Measurements from ENCODE around the gene ZRANB1. TPM values are rescaled to one million over a fixed set of nuclear protein-coding genes. Genes with fewer than 3 reads are reported as not detected.

ZRANB1 gene
- total RNA-seq, 1 donor from 2014 or later = 17.7 TPM

DNA sequence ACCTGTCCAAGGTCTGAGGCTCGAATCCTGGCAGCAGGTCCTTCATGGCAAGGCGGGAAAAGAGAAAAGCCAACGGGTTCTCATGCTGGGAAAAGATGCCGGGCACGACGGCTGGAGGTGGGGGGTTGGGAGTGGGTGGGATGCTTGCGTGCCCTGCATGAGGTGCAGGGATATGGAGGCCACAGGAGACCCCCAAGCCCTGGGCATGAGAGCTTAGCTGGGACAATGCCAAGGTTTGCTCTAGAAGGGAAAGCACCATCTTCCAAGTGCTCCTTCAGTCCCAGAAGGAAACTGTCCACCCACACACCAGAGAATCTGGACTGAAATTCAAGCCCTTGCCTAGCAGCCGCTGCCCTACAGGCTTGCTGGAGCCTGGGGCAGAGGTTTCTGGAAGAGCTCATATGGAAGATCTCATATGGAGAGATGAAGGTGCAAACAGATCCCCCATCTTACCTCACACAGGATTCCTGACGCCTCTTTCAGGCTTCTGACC is 64.3 kb downstream of the ZRANB1 start:
- ATAC-seq (ENCODE audit: low read depth) (no peak), DNase-seq (no peak)
- H3K4me3 Mint-ChIP-seq = no peak overlapping the region
- ChIA-PET POLR2A (no interaction called here), CTCF (interaction anchor here (1.4 kb wide), 1 partner anchor 11 kb away, joined by 3 read pairs; no protein-coding TSS in a partner anchor)
- H3K4me1 Mint-ChIP-seq = no peaks in the 10 kb centered on the region
- H3K27ac Mint-ChIP-seq = no peak overlapping the region
- no peaks in the 10 kb centered on the region for H3K9me3 Mint-ChIP-seq
- TF ChIP-seq, protein P1, sequence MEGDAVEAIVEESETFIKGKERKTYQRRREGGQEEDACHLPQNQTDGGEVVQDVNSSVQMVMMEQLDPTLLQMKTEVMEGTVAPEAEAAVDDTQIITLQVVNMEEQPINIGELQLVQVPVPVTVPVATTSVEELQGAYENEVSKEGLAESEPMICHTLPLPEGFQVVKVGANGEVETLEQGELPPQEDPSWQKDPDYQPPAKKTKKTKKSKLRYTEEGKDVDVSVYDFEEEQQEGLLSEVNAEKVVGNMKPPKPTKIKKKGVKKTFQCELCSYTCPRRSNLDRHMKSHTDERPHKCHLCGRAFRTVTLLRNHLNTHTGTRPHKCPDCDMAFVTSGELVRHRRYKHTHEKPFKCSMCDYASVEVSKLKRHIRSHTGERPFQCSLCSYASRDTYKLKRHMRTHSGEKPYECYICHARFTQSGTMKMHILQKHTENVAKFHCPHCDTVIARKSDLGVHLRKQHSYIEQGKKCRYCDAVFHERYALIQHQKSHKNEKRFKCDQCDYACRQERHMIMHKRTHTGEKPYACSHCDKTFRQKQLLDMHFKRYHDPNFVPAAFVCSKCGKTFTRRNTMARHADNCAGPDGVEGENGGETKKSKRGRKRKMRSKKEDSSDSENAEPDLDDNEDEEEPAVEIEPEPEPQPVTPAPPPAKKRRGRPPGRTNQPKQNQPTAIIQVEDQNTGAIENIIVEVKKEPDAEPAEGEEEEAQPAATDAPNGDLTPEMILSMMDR (IDR thresholded peaks at IDR 0.05) = no peak
- no peaks in the 10 kb centered on the region for H3K36me3 Mint-ChIP-seq (ENCODE audit: low read depth)
- peaks cover 2% of the 10 kb centered on the region for H3K27me3 Mint-ChIP-seq
- intact Hi-C loops (cut with micrococcal nuclease) = no loop called here

DNA sequence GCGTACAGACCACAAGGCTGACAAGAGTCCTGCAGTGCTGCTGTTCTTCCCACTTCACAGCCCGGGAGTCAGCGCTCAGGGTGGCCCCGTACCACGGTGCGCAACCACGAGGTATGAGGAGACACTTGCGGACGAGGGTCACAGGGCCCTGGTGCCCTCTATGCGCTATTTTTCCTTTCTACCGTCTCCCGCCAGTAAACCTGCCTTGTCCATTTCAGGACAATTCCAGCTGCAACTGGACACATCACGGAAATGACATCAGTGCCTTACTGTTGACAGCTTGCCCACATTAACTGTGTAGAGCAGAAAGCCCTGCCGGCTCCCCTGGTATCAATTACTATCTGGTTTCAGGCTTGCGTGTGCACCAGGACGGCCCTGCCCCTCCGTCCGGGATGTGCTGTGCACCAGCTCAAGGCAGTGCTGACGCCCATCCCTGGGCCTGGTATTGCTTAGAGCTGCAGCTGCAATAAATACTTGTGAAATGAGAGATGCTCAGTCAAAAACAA is 65.1 kb downstream of the ZRANB1 start:
- H3K36me3 Mint-ChIP-seq (ENCODE audit: low read depth) = no peaks in the 10 kb centered on the region
- DNase-seq (no peak), ATAC-seq (ENCODE audit: low read depth) (no peak)
- H3K4me3 Mint-ChIP-seq = no peak overlapping the region
- peaks cover 2% of the 10 kb centered on the region for H3K27me3 Mint-ChIP-seq
- no peaks in the 10 kb centered on the region for H3K4me1 Mint-ChIP-seq
- ChIA-PET CTCF (interaction anchor here (1.4 kb wide), 1 partner anchor 12 kb away, joined by 3 read pairs; no protein-coding TSS in a partner anchor), POLR2A (no interaction called here)
- no peaks in the 10 kb centered on the region for H3K9me3 Mint-ChIP-seq
- TF ChIP-seq, protein P1 (IDR thresholded peaks at IDR 0.05) = no peak
- intact Hi-C loops (cut with micrococcal nuclease) = no loop called here
- H3K27ac Mint-ChIP-seq = no peak overlapping the region

DNA sequence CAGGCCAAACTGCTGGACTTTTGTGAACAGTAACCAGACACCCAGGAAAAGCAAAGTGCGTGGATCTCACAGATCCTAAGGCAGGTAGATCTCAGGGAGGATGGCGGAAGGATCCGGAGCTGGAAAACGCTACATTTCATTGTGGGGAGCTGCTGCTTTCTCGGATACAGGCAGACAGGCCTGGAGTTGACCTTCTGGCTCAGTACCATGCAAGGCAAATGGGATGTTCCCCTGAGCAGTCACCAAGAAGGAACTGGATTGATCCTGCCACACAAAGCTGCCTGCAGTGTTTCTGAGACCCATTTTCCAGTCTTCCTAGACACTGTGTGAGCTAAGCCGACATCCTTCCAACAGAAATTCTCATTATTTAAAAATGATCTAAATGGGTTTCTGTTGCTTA is 65.5 kb downstream of the ZRANB1 start:
- POLR2A ChIA-PET = no interaction called here
- no peaks in the 10 kb centered on the region for H3K9me3 Mint-ChIP-seq
- DNase-seq = no peak
- H3K36me3 Mint-ChIP-seq (ENCODE audit: low read depth) = no peaks in the 10 kb centered on the region
- no peak overlapping the region for H3K27ac Mint-ChIP-seq
- H3K4me3 Mint-ChIP-seq = no peak overlapping the region
- TF ChIP-seq, protein P1 (IDR thresholded peaks at IDR 0.05) = no peak
- no peak for ATAC-seq (ENCODE audit: low read depth)
- H3K27me3 Mint-ChIP-seq = peaks cover 2% of the 10 kb centered on the region
- CTCF ChIA-PET = no interaction called here
- intact Hi-C loops (cut with micrococcal nuclease) = no loop called here
- H3K4me1 Mint-ChIP-seq = no peaks in the 10 kb centered on the region

DNA sequence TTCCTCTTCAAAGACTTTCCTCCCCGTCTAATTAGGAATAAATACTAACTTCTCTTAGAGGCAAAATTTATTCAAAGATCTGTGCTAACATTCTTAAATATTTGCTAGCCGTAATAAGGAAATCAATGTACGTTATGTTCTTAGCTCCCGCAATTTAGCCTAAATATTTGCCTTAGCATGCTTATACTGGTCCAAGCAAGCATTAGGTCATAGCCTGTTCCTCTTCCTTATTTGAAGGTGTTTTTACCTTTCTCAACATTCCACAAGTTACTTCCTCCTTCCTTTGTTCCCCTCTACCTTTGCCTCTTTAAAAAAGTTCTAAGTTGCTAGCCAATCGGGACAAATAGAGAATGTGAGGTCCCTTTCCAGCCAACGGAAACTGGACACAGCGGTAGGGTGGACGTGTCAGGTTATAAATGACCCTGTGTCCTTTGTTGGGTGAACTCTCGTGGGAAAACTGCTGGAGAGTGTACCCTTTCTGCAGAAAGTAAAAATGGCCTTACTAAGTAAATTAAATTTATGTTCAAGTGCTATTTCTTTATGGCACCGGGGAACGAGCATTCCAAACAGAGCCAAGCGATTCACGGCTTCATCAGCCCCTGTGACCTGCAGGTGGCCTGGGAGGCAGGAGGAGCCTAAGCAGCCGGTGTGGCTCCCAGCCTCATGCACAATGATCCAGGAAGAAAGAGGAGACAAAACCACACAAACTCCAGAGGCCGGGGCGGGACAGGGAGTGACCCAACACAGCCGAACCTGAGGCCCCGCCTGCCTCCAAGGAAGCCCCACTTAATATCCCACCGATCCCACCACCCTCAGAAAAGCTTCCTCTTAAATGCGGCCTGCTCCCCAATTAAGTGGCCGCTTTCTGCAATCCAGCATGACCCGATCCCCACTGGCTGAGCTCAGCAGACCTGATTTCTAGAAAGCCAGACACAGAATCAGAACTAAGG is 67.0 kb downstream of the ZRANB1 start:
- no peak for ATAC-seq (ENCODE audit: low read depth)
- CTCF ChIA-PET = no interaction called here
- POLR2A ChIA-PET = no interaction called here
- DNase-seq = no peak
- intact Hi-C loops (cut with micrococcal nuclease) = no loop called here
- Mint-ChIP-seq H3K27me3 (peaks cover 3% of the 10 kb centered on the region), H3K4me3 (no peak overlapping the region), H3K9me3 (no peaks in the 10 kb centered on the region), H3K36me3 (ENCODE audit: low read depth) (no peaks in the 10 kb centered on the region), H3K27ac (no peak overlapping the region), H3K4me1 (no peaks in the 10 kb centered on the region)
- TF ChIP-seq, protein P1 (IDR thresholded peaks at IDR 0.05) = no peak

DNA sequence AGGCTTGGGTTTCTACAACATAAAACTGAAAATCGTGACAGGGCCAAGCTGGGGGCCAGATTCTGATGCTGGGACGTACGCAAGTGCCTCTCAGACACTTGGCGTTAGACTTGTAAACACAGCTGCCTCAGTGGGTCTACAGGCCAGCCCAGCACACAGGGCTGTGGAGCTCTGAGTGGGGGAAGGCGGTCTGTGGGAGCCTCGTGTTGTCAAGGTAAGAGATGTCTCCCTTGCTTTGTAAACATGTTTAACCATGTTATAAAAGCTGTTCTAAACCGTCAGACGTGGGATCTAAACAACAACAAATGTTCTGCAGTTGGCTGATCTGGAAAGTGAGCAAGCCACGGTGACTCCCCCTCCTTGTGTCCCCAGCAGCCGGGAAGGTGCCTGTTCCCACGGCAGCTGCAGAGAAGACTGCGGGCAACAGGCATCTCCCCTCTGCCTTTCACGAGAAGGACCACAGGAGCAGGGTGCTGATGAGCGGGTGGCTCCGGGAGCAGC is 67.8 kb downstream of the ZRANB1 start:
- DNase-seq (no peak), ATAC-seq (ENCODE audit: low read depth) (no peak)
- Mint-ChIP-seq H3K27me3 (peaks cover 5% of the 10 kb centered on the region), H3K9me3 (no peaks in the 10 kb centered on the region), H3K27ac (no peak overlapping the region), H3K36me3 (ENCODE audit: low read depth) (no peaks in the 10 kb centered on the region), H3K4me3 (no peak overlapping the region), H3K4me1 (no peaks in the 10 kb centered on the region)
- TF ChIP-seq, protein P1 (IDR thresholded peaks at IDR 0.05) = no peak
- POLR2A ChIA-PET = no interaction called here
- intact Hi-C loops (cut with micrococcal nuclease) = no loop called here
- CTCF ChIA-PET = no interaction called here
